Gastroesophageal sphincter (tissue), 4 donors: ENCODE results near the gene C6orf120. TPM values are rescaled to one million over a fixed set of nuclear protein-coding genes. Genes with fewer than 3 reads are reported as not detected.

Experiments used
- ATAC-seq: fragments of 150-250 bp; one replicate; pipeline ENCODE4 v1.9.1; 2016; ENCODE audit warnings: mild to moderate bottlenecking, moderate library complexity
- H3K27ac ChIP-seq, 4 donors: fragments of 200-600 bp; sonication (generic) in 3 of 4; 1 replicate in 3 of 4; 2 replicates in 1 of 4; pipeline ENCODE4 v1.5.1; 2016 to 2019
- H3K27me3 ChIP-seq: fragments of 200-600 bp; sonication (generic); one replicate; pipeline ENCODE4 v1.5.1; 2019
- H3K36me3 ChIP-seq, 2 donors: fragments of 200-600 bp; sonication (generic); one replicate each; pipeline ENCODE4 v1.5.1; 2019; ENCODE audit warnings: control low read depth in 1 of 2
- H3K4me1 ChIP-seq, 3 donors: fragments of 200-600 bp; sonication (generic); 1 replicate in 2 of 3; 2 replicates in 1 of 3; pipeline ENCODE4 v1.5.1; 2016 to 2019; ENCODE audit warnings: control low read depth in 2 of 3
- H3K4me3 ChIP-seq, 2 donors: fragments of 200-600 bp; sonication (generic); one replicate each; pipeline ENCODE4 v1.5.1; 2019; ENCODE audit warnings: mild to moderate bottlenecking in 1 of 2, moderate library complexity in 1 of 2
- H3K9me3 ChIP-seq, 3 donors: fragments of 200-600 bp; sonication (generic); one replicate each; pipeline ENCODE4 v1.5.1; 2017 to 2019; ENCODE audit warnings: control low read depth in 2 of 3
- CTCF ChIP-seq, 4 experiments: fragments of 200-600 bp in 2 of 4; fragments of 450-650 bp in 2 of 4; sonication (generic) in 1 of 4; IDR thresholded peaks; one replicate each; pipeline ENCODE4 v1.5.1; 2017 to 2019; ENCODE audit warnings: antibody characterized with exemption in 4 of 4, mild to moderate bottlenecking in 2 of 4, moderate library complexity in 2 of 4
- EP300 ChIP-seq: sonication (generic); formaldehyde crosslinking; IDR thresholded peaks from one replicate; pipeline ENCODE4 v1.6.1; 2017; ENCODE audit warnings: antibody characterized with exemption, mild to moderate bottlenecking
- POLR2A ChIP-seq, 2 donors: fragments of 450-650 bp; IDR thresholded peaks; one replicate each; pipeline ENCODE4 v1.6.1; 2017; ENCODE audit warnings: antibody characterized with exemption in 2 of 2, mild to moderate bottlenecking in 2 of 2, moderate library complexity in 1 of 2
- POLR2AphosphoS5 ChIP-seq: sonication (generic); formaldehyde crosslinking; IDR thresholded peaks from one replicate; pipeline ENCODE4 v1.6.1; 2017; ENCODE audit warnings: antibody characterized with exemption
- WGBS, 2 donors: methylation state at CpG; one replicate each; pipeline ENCODE4 v1.1.5; 2018; ENCODE audit warnings: low coverage in 1 of 2; 5-methylcytosine and 5-hydroxymethylcytosine counted together
- total RNA-seq, 4 donors: library from RNA; depleted of rRNA; stranded (reverse); fragments of >200 nt; gene quantifications; one replicate each; pipeline ENCODE4 v1.1.0, GENCODE V29; 2016

C6orf120 gene
- total RNA-seq, 4 donors from 2014 or later: 31.9 to 38.8 (median 35.4) TPM

- WGBS, 2 donors: 100% methylated on average over 6 to 9 of the region's 27 CpGs
- Histone ChIP-seq H3K27me3 (no peaks in the 10 kb centered on the region), H3K36me3 (peaks cover 0 to 85% of the 10 kb centered on the region in 2 donors), H3K27ac (no peak overlapping the region), H3K9me3 (no peaks in the 10 kb centered on the region), H3K4me3 (no peak overlapping the region), H3K4me1 (no peaks in the 10 kb centered on the region)
- no peak for ATAC-seq
- TF ChIP-seq CTCF (IDR thresholded peaks at IDR 0.05): no peak
- TF ChIP-seq POLR2AphosphoS5: no peak
- no peak for TF ChIP-seq EP300
- TF ChIP-seq POLR2A (IDR thresholded peaks at IDR 0.05): no peak
Measured at GRCh38 chr6:169667716-169668115, 34.2 kb upstream of the C6orf120 start.

GRCh38 chr6:169668203-169668847, 33.6 kb upstream of the C6orf120 start:
- Histone ChIP-seq H3K27ac (no peak overlapping the region), H3K9me3 (no peaks in the 10 kb centered on the region), H3K4me3 (no peak overlapping the region), H3K4me1 (no peaks in the 10 kb centered on the region), H3K36me3 (peaks cover 0 to 83% of the 10 kb centered on the region in 2 donors), H3K27me3 (no peaks in the 10 kb centered on the region)
- ATAC-seq: no peak
- WGBS, 2 donors: 85 to 89% methylated on average over 6 to 14 of the region's 15 CpGs
- TF ChIP-seq CTCF (IDR thresholded peaks at IDR 0.05) (no peak), POLR2AphosphoS5 (no peak), POLR2A (IDR thresholded peaks at IDR 0.05) (no peak), EP300 (no peak)

GRCh38 chr6:169669147-169669546, 32.8 kb upstream of the C6orf120 start:
- Histone ChIP-seq H3K36me3 (peaks cover 0 to 75% of the 10 kb centered on the region in 2 donors), H3K9me3 (no peaks in the 10 kb centered on the region), H3K4me3 (no peak overlapping the region), H3K27me3 (no peaks in the 10 kb centered on the region), H3K4me1 (no peaks in the 10 kb centered on the region), H3K27ac (peak overlapping the region in 1 of 4 donors; percentile 7)
- WGBS, 2 donors: 91 to 100% methylated on average over 1 to 6 of the region's 6 CpGs
- TF ChIP-seq CTCF (IDR thresholded peaks at IDR 0.05) (no peak), POLR2A (IDR thresholded peaks at IDR 0.05) (no peak), EP300 (no peak), POLR2AphosphoS5 (no peak)
- no peak for ATAC-seq

GRCh38 chr6:169669889-169670288, 32.0 kb upstream of the C6orf120 start:
- 61 to 67% methylated on average over 6 to 7 of the region's 7 CpGs for WGBS, 2 donors
- no peaks in the 10 kb centered on the region for H3K27me3 ChIP-seq
- H3K36me3 ChIP-seq: peaks cover 0 to 70% of the 10 kb centered on the region in 2 donors
- ATAC-seq: peak; percentile 41
- peak overlapping the region in 1 of 4 donors; percentile 7 for H3K27ac ChIP-seq
- no peaks in the 10 kb centered on the region for H3K9me3 ChIP-seq
- no peaks in the 10 kb centered on the region for H3K4me1 ChIP-seq
- no peak overlapping the region for H3K4me3 ChIP-seq
- no peak for TF ChIP-seq POLR2AphosphoS5

GRCh38 chr6:169671563-169671962, 30.4 kb upstream of the C6orf120 start:
- H3K36me3 ChIP-seq: peaks cover 0 to 60% of the 10 kb centered on the region in 2 donors
- TF ChIP-seq CTCF (IDR thresholded peaks at IDR 0.05): no peak
- TF ChIP-seq POLR2A (IDR thresholded peaks at IDR 0.05): no peak
- no peak for TF ChIP-seq POLR2AphosphoS5
- TF ChIP-seq EP300: no peak
- no peak overlapping the region for H3K27ac ChIP-seq
- no peaks in the 10 kb centered on the region for H3K27me3 ChIP-seq
- no peaks in the 10 kb centered on the region for H3K9me3 ChIP-seq
- 89 to 99% methylated on average over 5 of the region's 5 CpGs for WGBS, 2 donors
- no peak for ATAC-seq
- H3K4me1 ChIP-seq: no peaks in the 10 kb centered on the region
- no peak overlapping the region for H3K4me3 ChIP-seq
